Gastrocnemius medialis (tissue), 4 donors: ENCODE results near the gene CD34.

Source experiments
- CTCF ChIP-seq, 5 experiments: fragments of 450-650 bp in 3 of 5; fragments of 200-600 bp in 2 of 5; sonication (generic) in 2 of 5; IDR thresholded peaks in 4 of 5; conservative IDR thresholded peaks in 1 of 5; 1 replicate in 4 of 5; 2 replicates in 1 of 5; pipeline ENCODE4 v1.5.1; 2016 to 2019; ENCODE audit warnings: antibody characterized with exemption in 5 of 5, mild to moderate bottlenecking in 3 of 5, moderate library complexity in 3 of 5
- POLR2A ChIP-seq, 2 donors: fragments of 450-650 bp; IDR thresholded peaks; one replicate each; pipeline ENCODE4 v1.6.1; 2017; ENCODE audit warnings: antibody characterized with exemption in 2 of 2, mild to moderate bottlenecking in 2 of 2, moderate library complexity in 2 of 2

- TF ChIP-seq CTCF (IDR thresholded peaks at IDR 0.05 in 4 of 5, conservative IDR thresholded peaks at IDR 0.05 in 1 of 5) (no peak), POLR2A (IDR thresholded peaks at IDR 0.05) (no peak)
Observed at GRCh38 chr1:207891148-207891547, 19.8 kb downstream of the CD34 start.
